ENCODE results near the gene TMEM8B.

The TMEM8B gene

GRCh38 chr9:35810122-35810521, 18.9 kb upstream of the TMEM8B start:
- no peak for DNase-seq (ENCODE audit: low read depth in 2 of 3, low spot score in 1 of 3)

- DNase-seq (ENCODE audit: low read depth in 2 of 3, low spot score in 1 of 3): no peak
Measured at GRCh38 chr9:35811381-35812024, 17.5 kb upstream of the TMEM8B start.

GRCh38 chr9:35812025-35812602, 16.9 kb upstream of the TMEM8B start, which contains the start of gene SPAG8:
SPAG8 (minus strand) TSS chr9:35812262; CDS start chr9:35812147, 115 bp downstream.
- peak; percentile 85 to 91 (median 90) for DNase-seq (ENCODE audit: low read depth in 2 of 3, low spot score in 1 of 3)

- DNase-seq (ENCODE audit: low read depth in 2 of 3, low spot score in 1 of 3): no peak
Measured at GRCh38 chr9:35813434-35814105, 15.5 kb upstream of the TMEM8B start.

- peak in 1 of 3 donors; percentile 32 for DNase-seq (ENCODE audit: low read depth in 2 of 3, low spot score in 1 of 3)
Measured at GRCh38 chr9:35814106-35814840, 14.8 kb upstream of the TMEM8B start.

GRCh38 chr9:35814841-35815543, 14.0 kb upstream of the TMEM8B start, which contains the start of gene HINT2:
HINT2 (minus strand) TSS chr9:35815042; CDS start chr9:35814979, 63 bp downstream.
- peak; percentile 96 to 98 (median 96) for DNase-seq (ENCODE audit: low read depth in 2 of 3, low spot score in 1 of 3)

- DNase-seq (ENCODE audit: low read depth in 2 of 3, low spot score in 1 of 3): no peak
Measured at GRCh38 chr9:35816708-35817107, 12.3 kb upstream of the TMEM8B start.

- no peak for DNase-seq (ENCODE audit: low read depth in 2 of 3, low spot score in 1 of 3)
Measured at GRCh38 chr9:35818341-35818740, 10.7 kb upstream of the TMEM8B start.

- DNase-seq (ENCODE audit: low read depth in 2 of 3, low spot score in 1 of 3): no peak
Measured at GRCh38 chr9:35820076-35820475, 9.0 kb upstream of the TMEM8B start.

- DNase-seq (ENCODE audit: low read depth in 2 of 3, low spot score in 1 of 3): no peak
Measured at GRCh38 chr9:35822926-35823325, 6.1 kb upstream of the TMEM8B start.

- peak in 2 of 3 donors; percentile 17 to 47 for DNase-seq (ENCODE audit: low read depth in 2 of 3, low spot score in 1 of 3)
Measured at GRCh38 chr9:35826071-35826701, 2.8 kb upstream of the TMEM8B start.

GRCh38 chr9:35827486-35827885, 1.5 kb upstream of the TMEM8B start:
- DNase-seq (ENCODE audit: low read depth in 2 of 3, low spot score in 1 of 3): no peak

- DNase-seq (ENCODE audit: low read depth in 2 of 3, low spot score in 1 of 3): no peak
Measured at GRCh38 chr9:35828716-35829083, 328 bp upstream of the TMEM8B start, which contains the start of gene FAM221B. FAM221B (minus strand) TSS chr9:35828732; CDS start chr9:35826161, 2,571 bp downstream.

- no peak for DNase-seq (ENCODE audit: low read depth in 2 of 3, low spot score in 1 of 3)
Measured at GRCh38 chr9:35829764-35830096, 702 bp downstream of the TMEM8B start.

- no peak for DNase-seq (ENCODE audit: low read depth in 2 of 3, low spot score in 1 of 3)
Measured at GRCh38 chr9:35831040-35831439, 2.0 kb downstream of the TMEM8B start.

- no peak for DNase-seq (ENCODE audit: low read depth in 2 of 3, low spot score in 1 of 3)
Measured at GRCh38 chr9:35832814-35833213, 3.8 kb downstream of the TMEM8B start.

- DNase-seq (ENCODE audit: low read depth in 2 of 3, low spot score in 1 of 3): no peak
Measured at GRCh38 chr9:35834260-35835215, 5.5 kb downstream of the TMEM8B start.

GRCh38 chr9:35835216-35835632, 6.2 kb downstream of the TMEM8B start:
- DNase-seq (ENCODE audit: low read depth in 2 of 3, low spot score in 1 of 3): no peak

GRCh38 chr9:35835766-35836165, 6.7 kb downstream of the TMEM8B start:
- DNase-seq (ENCODE audit: low read depth in 2 of 3, low spot score in 1 of 3): no peak
